ENCODE measurements around the gene UVRAG.
"Not testable (repeated sequence)": the region's sequence is repeated elsewhere in the genome, so short reads cannot be mapped to it uniquely, and the experiment has no call there.

The UVRAG gene

DNA sequence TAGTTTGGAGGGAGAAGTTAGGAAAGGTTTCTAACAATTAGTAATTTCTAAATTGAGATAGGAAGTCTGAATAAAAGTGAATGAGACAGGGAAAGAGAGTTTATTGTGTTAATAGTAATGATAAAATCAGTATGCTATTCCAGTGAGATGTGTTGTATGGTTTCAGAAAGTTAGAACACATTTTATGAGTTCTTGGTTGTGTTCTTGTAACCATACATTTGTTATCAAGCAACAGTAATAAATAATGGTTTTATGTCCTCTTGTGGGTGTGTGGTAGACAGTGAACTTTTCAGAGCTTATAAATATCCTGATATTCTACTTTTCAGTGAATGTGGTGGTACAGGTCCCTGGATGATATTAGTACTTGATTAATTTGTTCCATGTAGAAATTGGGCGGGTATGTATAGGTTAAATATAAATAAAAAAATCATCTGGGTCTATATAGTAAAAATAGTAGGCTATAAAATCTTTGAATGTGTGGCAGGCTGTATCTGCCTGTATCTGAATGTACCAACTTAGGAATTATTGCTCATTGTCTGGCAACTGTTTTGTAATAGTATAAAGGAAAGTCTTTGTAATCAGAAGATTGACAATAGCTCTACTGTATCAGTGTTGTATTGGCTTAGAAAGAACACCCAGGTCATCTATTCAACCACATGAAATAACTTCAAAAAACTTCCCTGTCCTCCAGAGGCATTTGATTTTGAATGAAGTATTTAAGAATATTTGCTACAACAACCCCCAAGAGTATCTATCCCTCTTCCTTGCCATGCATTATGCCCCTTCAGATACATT lies 54.8 kb downstream of the UVRAG start:
- no peak for DNase-seq

DNA sequence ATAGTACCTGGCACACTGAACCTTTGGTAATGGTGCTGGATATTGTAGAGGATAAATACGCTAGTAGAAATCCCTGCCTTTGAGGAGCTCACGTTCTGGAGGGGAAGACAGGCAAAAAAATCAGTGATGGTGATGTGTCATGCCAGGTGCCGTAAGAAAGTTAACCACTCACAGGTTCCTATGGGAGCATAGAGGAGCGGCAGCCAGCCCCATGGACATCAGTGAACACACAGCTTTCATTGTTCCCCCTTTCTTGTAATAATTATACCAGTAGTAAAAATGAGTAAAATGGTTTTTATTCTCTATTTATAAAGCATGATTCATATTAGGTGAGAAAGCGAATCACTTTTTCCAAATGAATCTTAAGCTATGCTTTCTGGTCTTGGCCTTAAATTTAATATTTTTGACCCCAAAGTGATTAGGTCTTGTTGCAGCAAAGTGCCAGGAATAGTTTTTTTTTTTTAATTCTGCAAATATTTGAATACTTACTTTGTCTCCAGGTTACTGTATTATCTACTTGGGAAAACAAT lies 57.9 kb downstream of the UVRAG start:
- intact Hi-C loops (cut with DNase I) = no loop called here
- peak in 1 of 10 donors; percentile 29 for DNase-seq

More for the DNA sequence above, 54.8 kb downstream of the UVRAG start:
- intact Hi-C loops (cut with DNase I) = loop anchor here (5.0 kb wide), 4 partner anchors 53 to 323 kb away; partner anchors contain the start of gene UVRAG

DNA sequence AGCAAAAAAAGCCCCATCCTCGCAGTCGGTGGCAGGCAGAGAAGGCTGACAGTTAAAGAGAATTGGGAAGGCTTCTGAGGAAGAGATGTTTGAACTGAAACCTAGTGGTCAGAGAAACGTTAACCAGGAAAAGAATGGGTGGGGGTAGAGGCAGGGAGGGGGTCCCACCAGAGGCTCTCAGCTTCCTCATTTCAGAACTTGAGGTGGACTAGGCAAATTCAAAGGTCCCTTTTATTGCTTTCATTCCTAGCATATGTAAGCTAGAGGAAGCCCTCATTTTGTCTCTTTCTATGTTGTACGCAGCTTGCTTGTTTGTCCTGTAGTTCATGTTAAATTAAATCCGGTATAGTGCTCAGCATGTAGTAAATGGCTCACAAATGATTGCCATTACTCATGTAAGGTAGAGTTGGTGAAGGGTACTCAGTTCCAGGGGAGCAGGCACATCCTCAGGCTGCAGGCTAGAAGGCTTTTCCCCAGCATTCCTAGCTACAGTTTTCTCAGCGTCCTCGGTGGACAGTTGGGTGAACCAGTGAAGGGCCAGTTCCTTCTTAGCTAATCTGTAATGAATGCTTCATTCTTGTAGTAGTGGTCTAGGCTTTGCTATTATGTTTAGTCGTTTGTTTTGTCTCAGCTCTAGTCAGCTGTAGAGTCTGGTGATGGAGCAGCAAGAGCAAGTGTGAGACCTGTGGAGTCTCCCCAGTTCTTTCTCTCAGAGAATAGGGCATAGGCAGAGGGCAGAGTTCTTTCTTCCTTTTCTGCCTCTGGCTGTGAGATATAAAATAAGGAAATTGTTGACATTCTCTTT lies 58.6 kb downstream of the UVRAG start:
- peak in 1 of 10 donors; percentile 35 for DNase-seq
- intact Hi-C loops (cut with DNase I) = no loop called here

DNA sequence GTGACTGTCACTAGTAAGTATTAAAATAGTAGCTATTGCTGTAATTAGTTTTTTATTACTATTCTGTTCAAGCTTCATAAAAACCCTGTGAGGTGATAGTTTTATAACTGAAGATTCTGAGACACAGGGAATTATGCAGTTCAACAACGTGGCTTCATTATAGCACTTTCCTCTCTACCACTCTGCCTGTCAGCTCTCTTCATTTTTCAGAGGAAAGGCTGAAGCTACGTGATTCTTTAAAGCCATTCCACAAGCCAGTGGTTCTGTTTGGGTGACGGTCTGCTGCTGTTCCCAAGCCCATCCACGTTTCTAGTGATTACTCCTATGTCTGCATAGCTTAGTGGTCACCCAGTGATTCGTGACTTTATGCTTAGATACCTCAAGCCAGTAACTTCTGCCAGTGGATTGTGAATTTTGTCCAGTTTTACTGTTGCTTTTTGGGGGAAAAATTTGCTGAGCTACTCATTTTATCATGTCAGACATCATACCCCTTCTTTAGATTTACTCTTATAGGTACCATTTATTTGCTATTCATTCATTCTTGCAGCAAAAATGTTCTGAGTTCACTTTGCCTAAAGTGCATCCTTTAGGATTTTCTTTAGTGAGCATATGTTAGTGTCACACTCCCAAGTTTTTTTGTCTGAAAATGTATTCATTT lies 59.8 kb downstream of the UVRAG start:
- intact Hi-C loops (cut with DNase I) = no loop called here
- DNase-seq = no peak

DNA sequence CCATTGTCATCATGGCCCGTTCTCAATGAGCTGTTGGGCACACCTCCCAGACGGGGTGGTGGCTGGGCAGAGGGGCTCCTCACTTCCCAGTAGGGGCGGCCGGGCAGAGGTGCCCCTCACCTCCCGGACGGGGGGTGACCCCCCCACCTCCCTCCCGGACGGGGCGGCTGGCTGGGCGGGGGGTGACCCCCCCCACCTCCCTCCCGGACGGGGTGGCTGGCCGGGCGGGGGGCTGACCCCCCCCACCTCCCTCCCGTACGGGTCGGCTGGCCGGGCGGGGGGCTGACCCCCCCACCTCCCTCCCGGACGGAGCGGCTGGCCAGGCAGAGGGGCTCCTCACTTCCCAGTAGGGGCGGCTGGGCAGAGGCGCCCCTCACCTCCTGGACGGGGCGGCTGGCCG lies 62.3 kb downstream of the UVRAG start:
- DNase-seq; intact Hi-C loops (cut with DNase I): not testable (repeated sequence)

DNA sequence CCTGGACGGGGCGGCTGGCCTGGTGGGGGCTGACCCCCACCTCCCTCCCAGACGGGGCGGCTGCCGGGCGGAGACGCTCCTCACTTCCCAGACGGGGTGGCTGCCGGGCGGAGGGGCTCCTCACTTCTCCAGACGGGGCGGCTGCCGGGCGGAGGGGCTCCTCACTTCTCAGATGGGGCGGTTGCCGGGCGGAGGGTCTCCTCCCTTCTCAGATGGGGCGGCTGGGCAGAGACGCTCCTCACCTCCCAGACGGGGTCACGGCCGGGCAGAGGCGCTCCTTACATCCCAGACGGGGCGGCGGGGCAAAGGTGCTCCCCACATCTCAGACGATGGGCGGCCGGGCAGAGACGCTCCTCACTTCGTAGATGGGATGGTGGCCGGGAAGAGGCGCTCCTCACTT lies 62.9 kb downstream of the UVRAG start:
- DNase-seq = peak in 1 of 10 donors; percentile 85
- intact Hi-C loops (cut with DNase I) = not testable (repeated sequence)

DNA sequence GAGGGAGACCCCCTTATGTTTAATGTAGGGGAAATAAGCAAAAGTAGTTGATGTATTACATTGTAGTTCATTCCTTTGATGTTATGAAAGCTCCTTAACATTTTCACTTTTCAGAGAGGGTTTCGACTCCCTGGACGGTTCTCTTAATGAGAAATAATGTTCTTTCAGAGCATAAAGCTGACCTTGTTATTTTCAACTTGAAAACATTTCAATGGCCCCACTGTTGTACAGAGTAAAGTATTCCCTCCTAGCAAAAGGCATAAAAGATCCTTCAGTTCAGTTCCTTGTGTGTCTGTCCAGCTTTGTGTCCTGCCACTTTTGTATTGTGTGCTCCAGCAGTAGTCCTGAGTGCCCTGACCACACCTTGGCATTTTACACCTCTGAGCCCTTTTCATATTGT lies 63.9 kb downstream of the UVRAG start:
- no peak for DNase-seq
- intact Hi-C loops (cut with DNase I) = no loop called here

DNA sequence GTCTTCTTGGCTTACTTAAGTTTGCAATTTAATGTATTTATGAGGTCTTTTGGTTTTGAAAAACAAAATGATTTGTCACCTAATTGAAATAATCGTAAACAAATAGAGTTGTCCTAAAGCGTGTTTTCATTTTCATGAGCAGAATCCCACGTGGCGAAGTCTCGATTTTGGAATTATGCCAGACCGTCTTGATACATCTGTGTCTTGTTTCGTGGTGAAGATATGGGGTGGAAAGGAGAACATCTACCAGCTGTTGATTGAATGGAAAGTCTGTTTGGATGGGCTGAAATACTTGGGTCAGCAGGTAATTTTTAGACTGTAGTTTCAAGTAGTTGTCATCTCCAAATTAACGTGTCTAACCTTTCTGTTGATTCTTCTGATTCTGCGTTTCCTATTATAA lies 64.7 kb downstream of the UVRAG start:
- DNase-seq = no peak
- intact Hi-C loops (cut with DNase I) = no loop called here

DNA sequence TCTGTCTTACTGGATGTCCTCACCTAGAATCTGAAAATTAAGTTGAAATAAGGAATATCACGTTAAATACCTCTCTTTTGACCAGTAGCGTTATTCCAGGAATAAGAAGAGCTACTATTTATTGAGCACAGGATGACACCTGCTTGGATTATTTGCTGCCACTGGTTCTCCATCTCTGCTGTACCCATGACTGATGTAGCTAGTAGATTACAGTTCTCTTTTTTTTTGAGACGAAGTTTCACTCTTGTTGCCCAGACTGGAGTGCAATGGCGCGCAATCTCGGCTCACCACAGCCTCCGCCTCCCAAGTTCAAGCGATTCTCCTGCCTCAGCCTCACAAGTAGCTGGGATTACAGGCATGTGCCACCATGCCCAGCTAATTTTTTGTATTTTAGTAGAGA lies 65.3 kb downstream of the UVRAG start:
- peak in 1 of 10 donors; percentile 24 for DNase-seq
- intact Hi-C loops (cut with DNase I) = not testable (repeated sequence)

DNA sequence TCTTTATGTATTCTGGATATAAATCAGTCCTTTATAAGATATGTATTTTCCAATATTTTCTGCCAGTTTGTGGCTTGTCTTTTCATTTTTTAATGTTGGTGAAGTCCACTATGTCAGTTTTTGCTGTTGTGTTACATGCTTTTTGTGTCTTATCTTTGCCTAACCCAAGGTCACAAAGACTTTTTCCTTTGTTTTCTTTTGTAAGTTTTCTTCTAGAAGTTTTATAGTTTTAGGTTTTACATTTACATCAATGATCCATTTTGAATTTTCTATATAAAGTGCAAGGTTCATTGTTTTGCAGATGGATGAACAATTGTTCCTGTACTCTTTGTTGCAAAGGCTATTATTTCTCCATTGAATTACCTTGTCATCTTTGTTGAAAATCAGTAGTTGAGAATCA lies 69.3 kb downstream of the UVRAG start:
- intact Hi-C loops (cut with DNase I) = no loop called here
- DNase-seq = no peak

DNA sequence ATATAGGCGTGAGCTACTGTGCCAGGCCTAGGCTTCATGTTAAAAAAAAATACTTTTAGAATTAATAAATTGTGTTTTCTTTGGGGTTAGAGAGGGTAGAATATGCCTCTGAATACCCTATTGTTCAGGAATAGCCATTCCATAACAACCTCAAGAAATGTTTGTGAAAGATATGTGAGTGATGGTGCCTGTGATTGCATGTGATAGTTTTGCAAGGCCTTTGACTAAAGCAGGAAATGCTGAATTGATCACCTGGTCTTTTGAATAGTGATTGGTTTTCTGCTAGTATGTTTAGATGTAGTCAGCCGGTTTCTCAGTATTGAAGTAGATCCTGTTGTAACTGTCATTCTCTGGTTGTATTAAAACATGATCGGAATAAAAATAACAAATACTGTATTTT lies 73.4 kb downstream of the UVRAG start:
- intact Hi-C loops (cut with DNase I) = no loop called here
- DNase-seq = no peak

DNA sequence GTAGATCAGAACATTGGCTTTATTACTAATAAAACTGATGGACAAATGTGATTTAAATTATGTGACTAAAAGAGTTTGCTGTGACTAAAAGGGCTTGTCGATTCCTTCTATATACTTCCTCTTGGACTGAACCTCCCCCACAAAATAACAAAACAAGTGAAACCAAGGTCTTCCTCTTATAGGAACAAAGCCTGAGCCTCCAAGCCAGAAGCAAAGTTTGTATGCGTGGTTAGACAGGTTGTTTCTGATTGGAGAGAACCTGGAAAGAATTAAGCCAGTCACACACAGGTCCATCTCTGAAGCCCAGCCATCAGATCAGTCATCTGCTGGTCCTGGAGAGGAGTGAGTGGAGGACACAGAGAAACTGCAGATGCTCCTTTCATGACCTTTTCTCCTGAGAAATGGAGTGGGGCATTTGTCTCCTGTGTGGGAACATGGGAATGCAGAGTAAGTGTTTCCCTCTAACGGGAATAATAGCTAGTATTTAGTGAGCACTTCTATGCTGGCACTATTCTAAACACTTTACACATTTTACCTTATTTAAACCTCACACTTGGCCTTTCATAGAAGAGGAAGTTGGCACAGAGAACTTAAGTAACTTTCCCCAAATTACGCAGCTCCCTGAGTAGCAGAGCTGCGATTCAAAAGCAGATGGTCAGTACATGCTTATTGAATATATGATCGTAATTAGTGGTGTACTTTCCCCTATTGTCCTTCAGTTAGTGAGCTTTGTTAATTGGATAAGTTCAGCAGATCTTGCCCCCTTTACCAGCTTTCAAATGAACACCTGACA lies 77.1 kb downstream of the UVRAG start:
- intact Hi-C loops (cut with DNase I) = no loop called here

DNA sequence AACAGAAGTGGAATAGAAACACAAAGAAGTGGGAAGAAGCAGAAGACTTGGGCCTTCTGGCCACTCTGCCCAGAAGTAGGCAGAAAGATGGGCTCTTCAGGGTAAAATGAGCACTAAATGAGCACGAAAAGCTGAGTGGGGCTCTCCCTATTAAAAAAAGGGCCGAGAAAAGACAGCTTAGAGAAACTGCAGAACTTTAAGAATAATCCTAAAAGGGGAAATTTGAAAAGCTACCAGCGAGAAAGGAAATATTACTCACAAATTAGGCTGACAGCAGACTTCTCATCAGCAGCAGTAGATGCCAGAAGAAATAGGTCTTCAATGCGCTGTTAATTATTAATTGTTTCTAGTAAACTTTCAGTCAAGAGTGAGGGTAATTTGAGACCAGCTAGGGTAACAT lies 78.2 kb downstream of the UVRAG start:
- intact Hi-C loops (cut with DNase I) = no loop called here
- DNase-seq = no peak

More for the DNA sequence above, 77.1 kb downstream of the UVRAG start:
- DNase-seq = no peak

DNA sequence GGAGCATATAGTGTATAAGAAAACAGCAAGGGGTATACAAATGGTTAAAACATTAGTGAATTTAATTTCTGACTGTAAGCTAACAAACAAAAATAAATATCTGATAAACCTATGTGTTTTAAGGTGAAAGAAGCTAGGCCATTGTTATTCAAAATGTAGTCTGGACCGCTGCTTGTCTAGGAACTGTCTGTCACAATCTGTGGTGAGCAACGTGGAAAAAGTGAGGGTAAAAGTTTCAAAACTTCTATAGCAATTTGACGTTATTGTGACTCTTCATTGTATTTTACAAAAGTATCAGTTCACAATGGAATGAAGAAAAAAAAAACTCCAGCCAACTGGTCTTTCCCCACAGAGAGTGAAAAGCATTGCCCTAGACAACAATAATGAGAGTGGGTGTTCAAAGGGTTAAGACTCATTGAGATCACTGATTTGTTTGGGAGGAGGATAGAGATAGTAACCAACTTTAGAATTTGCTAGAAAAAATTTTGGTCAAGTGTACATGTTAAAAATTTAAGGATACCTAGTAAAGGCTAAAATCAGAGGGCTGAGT lies 79.1 kb downstream of the UVRAG start:
- no peak for DNase-seq
- intact Hi-C loops (cut with DNase I) = no loop called here

DNA sequence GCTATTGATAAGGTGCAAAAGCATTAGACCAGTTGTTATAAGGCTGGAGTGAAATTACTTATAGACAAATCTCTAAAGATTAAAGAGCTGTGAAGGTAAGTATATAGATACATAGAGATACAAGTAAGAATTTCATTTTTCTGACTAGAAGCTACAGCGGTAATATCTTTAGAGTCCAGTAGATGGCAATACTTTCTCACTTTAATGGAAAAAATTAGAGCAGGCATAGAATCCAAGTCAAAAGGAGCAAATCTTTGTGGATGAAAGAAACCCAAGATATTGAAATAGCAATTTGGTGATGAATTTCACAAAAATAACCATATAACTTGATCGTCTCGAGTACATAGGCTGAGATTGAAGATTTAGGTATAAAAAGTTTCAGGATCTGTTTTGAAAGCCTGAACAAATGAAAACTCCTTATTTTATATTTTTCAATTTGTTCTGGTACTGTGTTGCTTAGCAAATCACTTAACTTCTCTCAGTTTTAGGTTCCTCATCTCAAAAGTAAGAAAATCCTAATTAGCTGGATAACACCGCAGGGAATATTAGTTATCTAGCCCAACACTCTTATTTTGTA lies 81.9 kb downstream of the UVRAG start:
- DNase-seq = no peak
- intact Hi-C loops (cut with DNase I) = loop anchor here (1.0 to 5.0 kb wide), 2 partner anchors 255 to 315 kb away; no protein-coding TSS in a partner anchor

DNA sequence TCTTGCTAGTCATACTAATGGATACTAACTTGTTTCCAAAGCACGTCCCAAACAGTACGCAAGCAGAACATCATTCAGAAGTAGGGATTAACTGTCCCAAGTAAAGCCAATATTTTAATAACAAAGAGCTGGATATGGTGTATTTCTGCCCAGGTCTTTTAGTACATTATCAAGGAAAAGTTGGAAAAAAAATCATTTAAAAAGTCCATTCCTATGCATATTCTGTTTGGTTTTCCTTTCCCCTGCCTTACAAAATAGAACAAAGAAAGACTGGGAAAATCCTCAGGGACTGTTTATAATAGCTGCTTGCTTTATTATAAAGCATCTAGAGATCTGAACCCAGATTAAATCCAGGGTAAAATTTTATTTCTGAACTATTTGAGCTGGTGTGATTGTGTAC lies 83.9 kb downstream of the UVRAG start:
- intact Hi-C loops (cut with DNase I) = loop anchor here (5.0 kb wide), 1 partner anchor 313 kb away; no protein-coding TSS in a partner anchor
- DNase-seq = no peak

DNA sequence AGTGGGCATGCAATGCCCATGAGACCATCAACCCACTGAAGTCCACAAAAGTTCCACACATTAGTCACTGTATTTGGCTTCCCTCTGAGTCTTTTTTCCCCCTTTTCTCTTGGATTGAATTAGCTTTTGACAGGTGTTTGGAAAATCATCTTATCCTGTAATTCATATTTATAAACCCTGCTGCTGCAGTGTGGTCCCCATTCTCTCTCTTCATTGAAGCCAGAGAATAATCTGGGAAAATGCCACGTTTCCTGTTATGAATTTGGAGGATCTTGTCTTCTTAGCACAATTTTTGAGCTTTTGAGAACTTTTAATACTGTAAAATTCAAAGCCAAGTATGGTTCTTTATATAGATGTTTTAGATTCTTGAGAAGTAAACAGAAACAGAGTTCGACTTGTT lies 84.8 kb downstream of the UVRAG start:
- no peak for DNase-seq
- intact Hi-C loops (cut with DNase I) = loop anchor here (5.0 kb wide), 2 partner anchors 312 to 417 kb away; no protein-coding TSS in a partner anchor

DNA sequence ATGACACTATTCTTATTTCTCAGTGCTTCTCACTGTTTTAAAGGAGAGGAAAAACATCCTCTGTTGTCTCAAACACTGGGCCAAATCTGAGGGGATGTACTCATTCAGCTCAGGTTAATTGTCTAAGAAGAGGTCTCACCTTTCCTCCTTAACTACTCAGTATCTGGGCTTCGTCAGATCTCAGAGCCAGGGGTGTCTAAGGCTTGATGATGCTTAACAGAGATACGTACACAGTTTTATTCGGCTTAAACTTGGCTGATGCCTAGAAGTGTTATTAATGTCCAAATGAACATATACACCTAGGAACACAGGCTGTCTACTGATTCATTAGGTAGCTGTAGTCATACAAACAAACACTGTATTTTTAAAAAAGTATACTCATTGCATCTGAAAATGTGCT lies 85.8 kb downstream of the UVRAG start:
- intact Hi-C loops (cut with DNase I) = loop anchor here (5.0 kb wide), 1 partner anchor 416 kb away; no protein-coding TSS in a partner anchor
- no peak for DNase-seq

DNA sequence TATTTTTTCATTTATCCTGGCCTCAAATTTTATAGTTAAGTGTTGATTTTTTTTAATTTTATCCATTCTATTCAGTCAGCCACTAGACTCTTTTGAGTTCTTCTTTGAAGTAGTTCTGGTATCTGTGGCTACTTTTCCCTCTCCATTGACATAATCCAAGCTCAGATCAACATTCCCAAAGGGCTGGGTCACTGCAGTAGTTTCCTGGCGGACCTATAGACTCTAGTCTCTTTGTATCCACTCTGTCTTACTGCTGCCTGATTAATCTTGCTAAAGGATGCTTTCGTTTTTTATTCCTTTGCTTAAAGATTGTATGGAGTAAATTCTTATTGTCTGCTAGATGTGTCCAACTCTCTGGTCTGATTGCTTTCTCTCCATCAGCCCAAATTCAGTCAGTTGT lies 87.6 kb downstream of the UVRAG start:
- no peak for DNase-seq
- intact Hi-C loops (cut with DNase I) = loop anchor here (5.0 kb wide), 1 partner anchor 415 kb away; no protein-coding TSS in a partner anchor
